ENCODE data around the gene CTBP2.
A peak's percentile ranks its signal among the peaks of the same experiment; 100 is the strongest.

CTBP2 gene

GRCh38 chr10:125129076-125129458 lies 31.3 kb downstream of the CTBP2 start:
- Histone ChIP-seq H4K20me1 (peaks cover 100% of the 10 kb centered on the region), H3K36me3 (peaks cover 98% of the 10 kb centered on the region), H3K4me1 (peaks cover 53% of the 10 kb centered on the region), H3K9me3 (no peaks in the 10 kb centered on the region), H3K9ac (no peak overlapping the region), H3K4me3 (no peak overlapping the region), H3K27me3 (no peaks in the 10 kb centered on the region), H3K4me2 (no peak overlapping the region), H3K27ac (no peak overlapping the region)
- TF ChIP-seq Cebpa-rat (IDR thresholded peaks at IDR 0.05) = no peak

GRCh38 chr10:125128397-125129075 lies 31.8 kb downstream of the CTBP2 start:
- Histone ChIP-seq H4K20me1 (peaks cover 100% of the 10 kb centered on the region), H3K27ac (no peak overlapping the region), H3K9me3 (no peaks in the 10 kb centered on the region), H3K36me3 (peaks cover 98% of the 10 kb centered on the region), H3K4me3 (no peak overlapping the region), H3K4me2 (no peak overlapping the region), H3K4me1 (peaks cover 53% of the 10 kb centered on the region), H3K27me3 (no peaks in the 10 kb centered on the region), H3K9ac (no peak overlapping the region)
- TF ChIP-seq Cebpa-rat (IDR thresholded peaks at IDR 0.05) = no peak

GRCh38 chr10:125127986-125128385 lies 32.4 kb downstream of the CTBP2 start:
- no peak overlapping the region for H3K27ac ChIP-seq
- H3K4me3 ChIP-seq = no peak overlapping the region
- H3K27me3 ChIP-seq = no peaks in the 10 kb centered on the region
- peaks cover 51% of the 10 kb centered on the region for H3K4me1 ChIP-seq
- peaks cover 100% of the 10 kb centered on the region for H4K20me1 ChIP-seq
- no peak overlapping the region for H3K9ac ChIP-seq
- H3K36me3 ChIP-seq = peaks cover 98% of the 10 kb centered on the region
- no peaks in the 10 kb centered on the region for H3K9me3 ChIP-seq
- no peak overlapping the region for H3K4me2 ChIP-seq
- no peak for TF ChIP-seq Cebpa-rat (IDR thresholded peaks at IDR 0.05)

- no peak for TF ChIP-seq Cebpa-rat (IDR thresholded peaks at IDR 0.05)
- no peak overlapping the region for H3K9ac ChIP-seq
- H3K36me3 ChIP-seq = peaks cover 98% of the 10 kb centered on the region
- no peak overlapping the region for H3K4me2 ChIP-seq
- H3K27ac ChIP-seq = no peak overlapping the region
- H4K20me1 ChIP-seq = peaks cover 100% of the 10 kb centered on the region
- H3K9me3 ChIP-seq = no peaks in the 10 kb centered on the region
- H3K4me3 ChIP-seq = no peak overlapping the region
- H3K4me1 ChIP-seq = peaks cover 50% of the 10 kb centered on the region
- no peaks in the 10 kb centered on the region for H3K27me3 ChIP-seq
Observed at GRCh38 chr10:125127110-125127509, 33.3 kb downstream of the CTBP2 start.

GRCh38 chr10:125125951-125126735 lies 34.2 kb downstream of the CTBP2 start:
- Histone ChIP-seq H3K27ac (no peak overlapping the region), H3K27me3 (no peaks in the 10 kb centered on the region), H3K4me3 (no peak overlapping the region), H3K4me1 (peaks cover 58% of the 10 kb centered on the region), H3K9ac (no peak overlapping the region), H3K9me3 (no peaks in the 10 kb centered on the region), H3K4me2 (no peak overlapping the region), H3K36me3 (peaks cover 98% of the 10 kb centered on the region), H4K20me1 (peaks cover 100% of the 10 kb centered on the region)
- TF ChIP-seq Cebpa-rat (IDR thresholded peaks at IDR 0.05) = no peak

GRCh38 chr10:125124907-125125306 lies 35.5 kb downstream of the CTBP2 start:
- no peaks in the 10 kb centered on the region for H3K9me3 ChIP-seq
- H3K4me2 ChIP-seq = no peak overlapping the region
- H3K36me3 ChIP-seq = peaks cover 98% of the 10 kb centered on the region
- no peak overlapping the region for H3K27ac ChIP-seq
- no peak overlapping the region for H3K9ac ChIP-seq
- H4K20me1 ChIP-seq = peaks cover 100% of the 10 kb centered on the region
- no peak overlapping the region for H3K4me3 ChIP-seq
- no peaks in the 10 kb centered on the region for H3K27me3 ChIP-seq
- H3K4me1 ChIP-seq = peaks cover 66% of the 10 kb centered on the region
- TF ChIP-seq Cebpa-rat (IDR thresholded peaks at IDR 0.05) = no peak

- TF ChIP-seq Cebpa-rat (IDR thresholded peaks at IDR 0.05) = no peak
- Histone ChIP-seq H3K27ac (0 out of 2 replicates have a peak overlapping the region, but pooled peaks have one; percentile 28), H4K20me1 (peaks cover 100% of the 10 kb centered on the region), H3K9me3 (no peaks in the 10 kb centered on the region), H3K9ac (no peak overlapping the region), H3K4me3 (no peak overlapping the region), H3K4me2 (no peak overlapping the region), H3K36me3 (peaks cover 95% of the 10 kb centered on the region), H3K4me1 (peaks cover 62% of the 10 kb centered on the region), H3K27me3 (no peaks in the 10 kb centered on the region)
Observed at GRCh38 chr10:125124115-125124487, 36.3 kb downstream of the CTBP2 start.

- H3K4me1 ChIP-seq = peaks cover 60% of the 10 kb centered on the region
- no peaks in the 10 kb centered on the region for H3K27me3 ChIP-seq
- H3K27ac ChIP-seq = 0 out of 2 replicates have a peak overlapping the region, but pooled peaks have one; percentile 28
- peaks cover 100% of the 10 kb centered on the region for H4K20me1 ChIP-seq
- H3K4me2 ChIP-seq = no peak overlapping the region
- H3K4me3 ChIP-seq = no peak overlapping the region
- no peaks in the 10 kb centered on the region for H3K9me3 ChIP-seq
- no peak overlapping the region for H3K9ac ChIP-seq
- peaks cover 95% of the 10 kb centered on the region for H3K36me3 ChIP-seq
- TF ChIP-seq Cebpa-rat (IDR thresholded peaks at IDR 0.05) = no peak
Observed at GRCh38 chr10:125123476-125124114, 36.8 kb downstream of the CTBP2 start.

- Histone ChIP-seq H3K27me3 (no peaks in the 10 kb centered on the region), H3K27ac (no peak overlapping the region), H4K20me1 (peaks cover 100% of the 10 kb centered on the region), H3K4me1 (peaks cover 60% of the 10 kb centered on the region), H3K9me3 (no peaks in the 10 kb centered on the region), H3K4me3 (no peak overlapping the region), H3K9ac (no peak overlapping the region), H3K4me2 (no peak overlapping the region), H3K36me3 (peaks cover 91% of the 10 kb centered on the region)
- TF ChIP-seq Cebpa-rat (IDR thresholded peaks at IDR 0.05) = no peak
Observed at GRCh38 chr10:125122566-125122965, 37.8 kb downstream of the CTBP2 start.

GRCh38 chr10:125121003-125121402 lies 39.4 kb downstream of the CTBP2 start:
- Histone ChIP-seq H3K4me3 (no peak overlapping the region), H4K20me1 (peaks cover 100% of the 10 kb centered on the region)

More at GRCh38 chr10:125121003-125121402, 39.4 kb downstream of the CTBP2 start:
- Histone ChIP-seq H3K27ac (no peak overlapping the region), H3K9me3 (no peaks in the 10 kb centered on the region), H3K27me3 (no peaks in the 10 kb centered on the region), H3K36me3 (peaks cover 91% of the 10 kb centered on the region), H3K4me1 (peaks cover 59% of the 10 kb centered on the region), H3K4me2 (peak overlapping the region; percentile 20), H3K9ac (no peak overlapping the region)
- no peak for TF ChIP-seq Cebpa-rat (IDR thresholded peaks at IDR 0.05)

Measured in BLaER1 (cell line).